ENCODE measurements around the gene C11orf16.
"Not testable (repeated sequence)": the region's sequence is repeated elsewhere in the genome, so short reads cannot be mapped to it uniquely, and the experiment has no call there.

The C11orf16 gene

GRCh38 chr11:8935789-8936188 is 3.0 kb upstream of the C11orf16 start:
- not testable (repeated sequence) for DNase-seq

GRCh38 chr11:8934742-8935488 is 2.2 kb upstream of the C11orf16 start:
- no peak for DNase-seq

- DNase-seq, result no peak
Observed at GRCh38 chr11:8933931-8934330, 1.2 kb upstream of the C11orf16 start.

GRCh38 chr11:8930456-8931175 is 2.1 kb downstream of the C11orf16 start:
- no peak for DNase-seq

GRCh38 chr11:8928981-8929615 is 3.6 kb downstream of the C11orf16 start:
- DNase-seq, result no peak

GRCh38 chr11:8928205-8928604 is 4.5 kb downstream of the C11orf16 start:
- no peak for DNase-seq

GRCh38 chr11:8927233-8927632 is 5.5 kb downstream of the C11orf16 start:
- DNase-seq, result no peak

GRCh38 chr11:8926236-8926635 is 6.5 kb downstream of the C11orf16 start:
- no peak for DNase-seq

GRCh38 chr11:8925711-8926110 is 7.0 kb downstream of the C11orf16 start:
- no peak for DNase-seq

GRCh38 chr11:8922691-8923090 is 10.1 kb downstream of the C11orf16 start:
- no peak for DNase-seq

GRCh38 chr11:8917157-8917825 is 15.5 kb downstream of the C11orf16 start:
- DNase-seq, result no peak

GRCh38 chr11:8914661-8915018 is 18.1 kb downstream of the C11orf16 start:
- DNase-seq, result no peak

- DNase-seq, result peak; percentile 52
Observed at GRCh38 chr11:8913961-8914660, 18.6 kb downstream of the C11orf16 start.

- DNase-seq, result peak; percentile 84
Observed at GRCh38 chr11:8911029-8911823, 21.5 kb downstream of the C11orf16 start, which contains the start of gene AKIP1. AKIP1 (plus strand) TSS chr11:8911189; CDS start chr11:8911450, 261 bp downstream.

GRCh38 chr11:8910649-8911026 is 22.1 kb downstream of the C11orf16 start:
- no peak for DNase-seq

- no peak for DNase-seq
Observed at GRCh38 chr11:8908099-8908498, 24.6 kb downstream of the C11orf16 start.

GRCh38 chr11:8907116-8907515 is 25.6 kb downstream of the C11orf16 start:
- DNase-seq, result no peak

- no peak for DNase-seq
Observed at GRCh38 chr11:8905528-8906165, 27.1 kb downstream of the C11orf16 start.

GRCh38 chr11:8899119-8899753 is 33.5 kb downstream of the C11orf16 start:
- no peak for DNase-seq

- not testable (repeated sequence) for DNase-seq
Observed at GRCh38 chr11:8891185-8891584, 41.6 kb downstream of the C11orf16 start.

- no peak for DNase-seq
Observed at GRCh38 chr11:8886322-8886721, 46.4 kb downstream of the C11orf16 start.

Measured in CD4-positive, alpha-beta T cell treated with Interleukin-21 for 1 hour (primary cell).